GM19035 (cell line): Measurements from ENCODE around the gene PSME3IP1.
"Not testable (repeated sequence)": the region's sequence is repeated elsewhere in the genome, so short reads cannot be mapped to it uniquely, and the experiment has no call there.

Experiments used
- ATAC-seq: cut with Tn5 transposase; IDR thresholded peaks from one replicate; pipeline ENCODE4 v1.9.1; 2021; ENCODE audit not compliant: unreplicated experiment

The PSME3IP1 gene, protein sequence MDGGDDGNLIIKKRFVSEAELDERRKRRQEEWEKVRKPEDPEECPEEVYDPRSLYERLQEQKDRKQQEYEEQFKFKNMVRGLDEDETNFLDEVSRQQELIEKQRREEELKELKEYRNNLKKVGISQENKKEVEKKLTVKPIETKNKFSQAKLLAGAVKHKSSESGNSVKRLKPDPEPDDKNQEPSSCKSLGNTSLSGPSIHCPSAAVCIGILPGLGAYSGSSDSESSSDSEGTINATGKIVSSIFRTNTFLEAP

DNA sequence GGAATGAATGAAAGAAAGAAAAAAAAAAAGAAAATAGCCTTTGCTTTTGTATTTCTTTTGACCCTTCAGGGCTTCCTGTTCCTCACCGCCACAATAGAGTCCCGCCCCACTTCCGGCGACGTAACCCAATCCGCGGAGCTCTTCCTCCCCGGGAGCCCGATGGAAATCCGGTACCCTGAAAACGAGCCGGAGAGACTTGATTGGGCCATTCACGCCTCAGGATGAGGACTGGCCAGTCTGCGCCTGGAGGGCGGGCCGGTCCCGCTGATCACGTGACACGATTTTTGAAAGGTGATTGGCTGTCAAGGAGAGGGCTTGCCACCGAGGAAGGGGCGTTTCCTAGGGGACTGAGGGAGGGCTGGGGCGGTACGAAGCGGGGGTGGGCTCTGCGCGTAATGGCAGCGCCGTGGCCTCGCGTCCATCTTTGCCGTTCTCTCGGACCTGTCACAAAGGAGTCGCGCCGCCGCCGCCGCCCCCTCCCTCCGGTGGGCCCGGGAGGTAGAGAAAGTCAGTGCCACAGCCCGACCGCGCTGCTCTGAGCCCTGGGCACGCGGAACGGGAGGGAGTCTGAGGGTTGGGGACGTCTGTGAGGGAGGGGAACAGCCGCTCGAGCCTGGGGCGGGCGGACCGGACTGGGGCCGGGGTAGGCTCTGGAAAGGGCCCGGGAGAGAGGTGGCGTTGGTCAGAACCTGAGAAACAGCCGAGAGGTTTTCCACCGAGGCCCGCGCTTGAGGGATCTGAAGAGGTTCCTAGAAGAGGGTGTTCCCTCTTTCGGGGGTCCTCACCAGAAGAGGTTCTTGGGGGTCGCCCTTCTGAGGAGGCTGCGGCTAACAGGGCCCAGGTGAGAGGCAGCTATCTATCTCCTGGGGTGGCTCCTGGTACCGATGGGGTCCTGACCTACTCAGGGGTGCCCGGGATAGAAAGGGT, at the start of gene PSME3IP1, which contains the start of gene RSPRY1:
TSS of gene PSME3IP1 (minus strand) at position 95 of the 927 bp plus-strand sequence. CDS start 12,185 bp downstream, outside the sequence.
TSS of gene RSPRY1 (plus strand) at position 385 of the 927 bp plus-strand sequence. CDS start 18,330 bp downstream, outside the sequence.
- peak; percentile 87 for ATAC-seq

DNA sequence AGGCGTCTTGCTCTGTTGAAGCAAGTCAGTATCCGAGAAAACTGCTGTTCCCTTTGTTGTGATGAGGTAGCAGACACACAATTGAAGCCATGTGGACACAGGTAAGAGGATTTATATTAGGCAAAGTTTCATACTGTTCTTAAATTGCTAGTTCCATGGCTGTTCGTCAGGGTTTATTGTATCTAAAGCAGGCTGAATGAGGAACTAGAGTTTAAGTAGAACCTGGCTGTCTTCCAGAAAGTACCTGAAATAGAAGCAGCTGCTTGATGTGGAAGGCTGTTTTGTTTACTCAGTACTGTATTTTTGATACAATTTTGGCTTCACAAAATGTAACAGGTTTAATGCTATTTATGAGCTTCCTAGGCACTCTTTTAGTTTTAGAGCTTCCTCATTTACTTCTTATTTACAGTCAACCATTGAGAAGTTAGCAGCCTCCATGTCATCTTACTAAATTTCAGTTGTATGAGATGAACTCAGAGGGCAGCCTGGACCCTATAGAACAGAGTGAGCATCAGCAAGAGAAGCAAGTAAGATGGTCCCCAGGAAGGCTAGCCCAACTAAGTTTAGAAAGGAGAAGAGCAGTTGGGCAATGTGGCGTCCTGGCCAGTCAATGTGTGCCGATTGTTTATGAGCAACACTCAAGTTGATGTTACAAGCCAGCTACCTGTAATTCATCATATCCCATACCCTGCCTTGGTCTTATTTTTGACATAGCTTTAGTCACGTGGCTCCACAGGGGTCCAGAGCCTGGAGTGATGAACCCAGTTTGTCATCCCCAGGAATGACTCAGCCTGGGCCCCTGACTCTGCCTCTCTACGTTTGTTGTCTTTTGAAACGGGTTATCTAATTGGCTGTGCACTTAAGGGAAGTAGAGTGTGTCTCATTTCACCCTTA, 49.5 kb upstream of the PSME3IP1 start:
- no peak for ATAC-seq

DNA sequence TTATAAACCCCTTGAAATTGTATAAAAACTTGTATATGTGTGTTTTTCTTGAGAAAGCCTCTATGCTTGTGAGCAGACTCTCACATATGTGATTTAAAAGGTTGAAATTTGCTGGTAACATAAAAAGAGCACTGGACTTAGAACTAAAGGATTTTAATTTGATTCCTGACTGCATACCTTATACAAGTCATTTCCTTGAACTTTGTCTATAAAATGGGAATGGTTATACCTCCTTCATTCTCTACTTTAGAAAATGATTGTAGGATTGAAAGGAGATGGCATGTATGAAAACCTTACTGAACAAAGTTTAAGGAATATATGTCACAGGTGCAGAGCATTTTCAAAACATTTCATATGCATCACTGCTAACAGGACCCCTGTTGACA, 48.9 kb upstream of the PSME3IP1 start:
- no peak for ATAC-seq

DNA sequence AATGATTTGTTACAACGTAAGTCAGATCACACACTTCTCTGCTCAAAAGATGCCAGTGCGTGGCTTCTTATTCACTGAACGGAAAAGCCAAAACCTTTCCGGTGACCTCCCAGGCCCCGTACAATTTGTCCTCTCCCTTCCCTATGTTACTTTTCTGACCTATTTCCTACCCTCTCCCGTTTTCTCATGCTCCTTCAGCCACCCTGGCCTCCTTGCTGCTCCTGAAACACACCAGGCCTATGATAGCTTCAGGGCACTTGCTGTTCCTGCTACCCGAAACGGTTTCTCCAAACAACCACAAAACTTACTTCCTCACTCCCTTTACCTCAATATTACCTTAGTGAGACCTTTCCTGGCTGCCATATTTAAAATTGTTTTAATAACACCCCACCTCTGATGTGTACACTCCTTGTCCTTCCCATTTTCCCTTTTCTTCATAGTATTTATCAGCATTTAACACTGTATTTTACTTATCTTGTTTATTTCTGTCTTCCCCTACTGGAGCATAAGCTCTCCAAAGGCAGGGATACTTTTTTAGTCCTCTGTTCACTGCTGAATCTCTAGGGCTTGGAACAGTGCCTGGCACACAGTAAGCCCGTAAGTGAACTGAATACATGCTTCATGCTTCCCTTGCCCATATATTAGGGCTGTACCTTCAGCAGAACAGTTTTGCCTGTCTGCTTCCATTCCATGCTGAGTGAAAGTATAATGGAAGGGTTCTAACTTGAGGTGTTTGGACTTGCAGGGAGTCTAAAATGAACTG, 48.3 kb upstream of the PSME3IP1 start:
- ATAC-seq = no peak

DNA sequence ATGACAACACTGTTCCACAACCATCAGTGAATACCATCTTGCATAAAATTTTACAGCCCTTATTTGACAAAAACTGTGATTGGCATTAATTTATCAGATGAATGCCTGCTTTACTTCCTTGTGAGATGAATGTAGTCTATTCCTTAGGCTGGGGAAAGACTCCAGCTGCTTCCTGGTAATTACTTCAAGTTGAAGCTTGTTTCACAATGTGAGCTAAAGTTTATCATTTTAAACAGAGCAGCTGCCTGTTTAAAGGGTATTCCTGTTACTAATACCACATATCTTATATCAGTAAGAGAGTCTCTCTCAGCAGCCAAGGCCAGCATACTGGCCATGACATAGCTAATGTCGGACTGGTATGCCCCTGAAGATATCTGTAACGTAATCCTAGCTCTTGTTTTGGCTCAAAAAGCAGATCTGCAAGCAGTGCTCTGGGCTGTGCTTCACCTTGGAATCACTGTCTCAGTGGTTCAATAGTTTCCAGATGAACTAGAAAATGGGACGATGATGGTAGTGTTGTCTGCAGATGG, 46.0 kb upstream of the PSME3IP1 start:
- ATAC-seq = no peak

DNA sequence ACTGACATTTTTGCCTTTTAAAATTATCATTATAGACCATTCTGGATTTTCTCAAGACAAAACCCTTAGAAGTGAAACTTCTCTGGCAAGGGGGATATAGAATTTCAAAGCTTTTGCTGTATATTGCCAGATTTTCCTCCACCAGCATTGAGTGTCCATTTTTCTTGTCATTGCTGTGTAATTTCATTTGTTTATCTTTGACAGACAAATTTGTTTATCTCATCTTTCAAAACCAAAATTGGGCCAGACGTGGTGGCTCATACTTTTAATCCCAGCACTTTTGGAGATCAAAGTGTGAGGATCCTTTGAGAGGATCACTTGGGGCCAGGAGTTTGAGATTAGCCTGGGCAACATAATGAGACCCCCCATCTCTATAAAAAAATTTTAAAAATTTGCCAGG, 43.2 kb upstream of the PSME3IP1 start:
- no peak for ATAC-seq

DNA sequence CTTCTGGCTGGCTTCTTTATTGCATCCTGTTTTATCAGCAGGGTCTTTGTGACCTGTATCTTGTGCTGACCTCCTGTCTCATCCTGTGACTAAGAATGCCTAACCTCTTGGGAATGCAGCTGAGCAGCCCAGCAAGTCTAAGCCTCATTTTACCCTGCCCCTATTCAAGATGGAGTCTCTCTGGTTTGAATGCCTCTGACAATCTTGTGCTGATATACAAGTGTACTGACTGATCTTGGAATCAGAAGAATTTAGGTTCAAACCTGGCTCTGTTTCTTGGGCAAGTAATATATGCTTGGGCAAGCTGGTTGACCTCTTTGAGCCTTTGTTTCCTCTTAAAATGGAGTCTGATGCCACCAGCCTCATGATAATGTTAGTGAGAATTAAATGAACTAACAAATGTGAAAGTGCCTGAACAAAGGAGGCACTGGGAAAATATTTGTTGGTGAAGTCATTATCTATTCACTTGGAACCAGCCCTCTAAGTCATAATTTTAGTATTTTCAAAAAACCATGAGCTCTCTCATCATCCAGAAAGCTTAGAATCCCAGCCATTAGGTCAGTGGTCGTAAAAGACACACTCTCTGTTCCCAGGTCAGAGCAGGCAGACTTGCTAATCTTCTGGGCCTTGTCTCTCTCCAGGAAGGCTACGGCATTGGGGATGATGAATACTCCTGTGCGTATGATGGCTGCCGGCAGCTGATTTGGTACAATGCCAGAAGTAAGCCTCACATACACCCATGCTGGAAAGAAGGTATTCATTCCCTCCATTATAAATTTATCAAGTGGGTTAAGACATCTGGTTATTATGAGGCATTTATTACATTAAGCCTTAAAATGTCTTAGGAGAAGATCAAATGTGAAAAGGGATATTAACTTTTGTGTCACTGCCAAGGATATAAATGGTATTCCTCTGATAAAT, 41.1 kb upstream of the PSME3IP1 start:
- no peak for ATAC-seq

DNA sequence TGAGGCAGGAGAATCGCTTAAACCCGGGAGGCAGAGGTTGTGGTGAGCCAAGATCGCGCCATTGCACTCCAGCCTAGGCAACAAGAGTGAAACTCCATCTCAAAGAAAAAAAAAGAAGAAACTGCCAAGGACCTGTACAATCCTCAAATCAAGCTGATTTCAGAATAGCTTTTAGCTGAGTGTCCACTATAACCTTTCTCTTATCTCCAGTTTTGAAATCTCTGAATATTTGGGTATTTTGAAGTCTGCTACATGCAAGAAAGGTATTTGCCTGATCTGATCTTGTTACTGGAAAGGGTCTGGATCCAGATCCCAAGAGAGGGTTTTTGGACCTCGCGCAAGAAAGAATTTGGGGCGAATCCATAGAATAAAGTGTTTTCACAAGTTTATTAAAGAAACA, 40.1 kb upstream of the PSME3IP1 start:
- ATAC-seq = no peak

DNA sequence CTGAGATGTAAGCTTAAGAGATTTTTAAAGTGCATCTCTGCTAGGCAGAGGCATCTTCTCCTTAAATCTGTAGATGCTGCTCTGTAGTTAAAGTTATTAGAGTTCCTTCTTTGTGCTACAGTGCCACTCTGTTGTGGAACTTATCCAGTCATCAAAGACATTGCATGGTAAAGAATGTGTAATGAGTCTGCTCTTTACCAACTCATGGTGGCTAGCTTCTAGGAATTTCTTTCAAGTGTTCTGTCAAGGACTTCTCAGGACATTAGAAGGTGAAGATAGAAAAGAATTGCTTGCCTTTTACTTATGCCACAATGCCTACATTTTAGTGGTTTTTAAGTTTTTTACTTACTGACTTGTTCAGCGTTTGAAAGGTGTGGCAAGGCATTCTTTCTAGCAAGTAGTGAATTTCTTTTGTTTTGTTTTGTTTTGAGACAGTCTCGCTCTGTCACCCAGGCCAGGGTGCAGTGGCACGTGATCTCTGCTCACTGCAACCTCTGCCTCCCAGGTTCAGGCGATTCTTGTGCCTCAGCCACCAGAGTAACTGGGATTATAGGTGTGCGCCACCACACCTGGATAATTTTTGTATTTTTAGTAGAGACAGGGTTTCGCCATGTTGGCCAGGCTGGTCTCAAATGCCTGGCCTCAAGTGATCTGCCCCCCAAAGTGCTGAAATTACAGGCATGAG, 39.0 kb upstream of the PSME3IP1 start:
- ATAC-seq = no peak

DNA sequence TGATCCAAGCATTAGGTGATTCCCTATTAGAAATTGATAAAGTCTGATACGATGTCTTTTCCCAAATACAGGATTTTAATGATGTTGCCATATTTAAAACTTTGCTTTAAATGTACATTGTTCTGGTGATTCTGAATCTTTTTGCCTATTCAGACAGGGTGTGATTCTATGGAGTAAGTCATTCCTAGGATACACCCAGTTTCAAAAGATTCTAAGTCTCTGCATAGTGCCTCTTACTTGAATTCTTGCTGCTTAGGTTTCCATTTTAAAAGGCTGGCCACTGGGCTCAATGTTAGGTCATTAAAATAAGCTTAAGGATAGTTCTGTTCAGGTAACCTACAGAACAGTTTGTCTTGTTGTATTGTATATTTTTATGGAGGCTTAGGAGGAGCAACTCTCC, 37.2 kb upstream of the PSME3IP1 start:
- ATAC-seq = no peak

DNA sequence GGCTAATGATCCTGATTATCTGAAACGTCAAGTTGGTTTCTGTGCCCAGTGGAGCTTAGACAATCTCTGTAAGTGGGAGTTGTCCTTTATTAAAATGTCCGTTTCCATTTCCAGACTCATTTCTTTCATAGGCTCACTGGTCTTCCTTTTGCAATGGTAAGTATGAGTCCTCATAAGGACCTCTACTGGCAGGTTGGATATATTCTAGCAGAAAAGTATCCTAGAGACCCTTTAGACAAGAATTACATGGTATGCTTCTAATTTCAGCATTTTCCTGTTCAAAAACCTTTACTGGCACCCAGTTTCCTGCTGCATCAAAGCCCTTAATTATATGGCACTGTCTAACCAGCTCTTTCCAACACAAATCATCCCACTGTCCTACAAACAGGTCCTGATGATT, 31.1 kb upstream of the PSME3IP1 start:
- ATAC-seq = no peak

DNA sequence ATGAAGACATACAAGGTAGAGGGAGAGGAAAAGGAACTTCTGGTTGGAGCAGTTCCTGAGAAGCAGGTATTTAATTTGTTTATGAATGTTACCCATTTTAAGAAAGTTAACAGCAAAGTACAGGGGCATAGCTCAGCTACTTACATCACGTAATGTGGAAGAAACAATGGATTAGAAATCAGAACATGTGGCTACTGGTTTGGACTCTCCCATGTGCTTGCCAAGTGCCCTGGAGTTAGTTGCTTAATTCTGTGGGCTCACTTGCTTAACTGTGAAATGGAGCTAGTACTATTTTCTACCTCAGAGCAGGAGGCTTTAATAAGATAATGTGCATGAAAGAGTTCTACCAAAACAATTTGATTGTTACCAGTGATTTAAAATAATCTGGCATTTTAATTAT, 27.6 kb upstream of the PSME3IP1 start:
- ATAC-seq = no peak

DNA sequence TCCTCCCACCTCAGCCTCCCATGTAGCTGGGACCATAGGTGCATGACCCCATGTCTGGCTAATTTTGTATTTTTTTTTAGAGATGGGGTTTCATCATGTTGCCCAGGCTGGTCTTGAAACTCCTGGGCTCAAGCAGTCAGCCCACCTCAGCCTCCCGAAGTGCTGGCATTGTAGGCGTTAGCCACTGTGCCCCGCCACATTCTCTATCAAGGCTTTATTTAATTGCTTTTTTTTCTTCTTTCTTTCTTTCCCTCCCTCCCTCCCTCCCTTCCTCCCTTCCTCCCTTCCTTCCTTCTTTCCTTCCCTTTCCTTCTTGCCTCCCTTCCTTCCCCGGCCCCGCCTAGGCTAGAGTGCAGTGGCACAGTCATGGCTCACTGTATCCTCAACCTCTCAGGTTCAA, 23.9 kb upstream of the PSME3IP1 start:
- ATAC-seq = no peak

DNA sequence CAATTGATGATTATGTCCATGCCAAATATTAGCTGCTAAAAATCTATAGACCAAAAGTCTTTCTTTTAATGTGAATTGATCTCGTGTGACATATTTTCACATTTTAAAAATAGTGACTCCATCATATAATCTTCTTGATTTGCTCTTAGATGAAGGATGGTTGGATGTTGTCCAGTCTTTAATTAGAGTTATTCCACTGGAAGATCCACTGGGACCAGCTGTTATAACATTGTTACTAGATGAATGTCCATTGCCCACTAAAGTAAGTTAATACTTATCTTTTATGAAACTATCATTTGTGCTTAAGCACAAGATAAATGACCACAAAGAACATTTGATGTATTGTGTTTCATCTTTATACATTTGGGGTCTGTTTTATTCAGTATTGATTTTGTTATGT, 23.1 kb upstream of the PSME3IP1 start:
- no peak for ATAC-seq

DNA sequence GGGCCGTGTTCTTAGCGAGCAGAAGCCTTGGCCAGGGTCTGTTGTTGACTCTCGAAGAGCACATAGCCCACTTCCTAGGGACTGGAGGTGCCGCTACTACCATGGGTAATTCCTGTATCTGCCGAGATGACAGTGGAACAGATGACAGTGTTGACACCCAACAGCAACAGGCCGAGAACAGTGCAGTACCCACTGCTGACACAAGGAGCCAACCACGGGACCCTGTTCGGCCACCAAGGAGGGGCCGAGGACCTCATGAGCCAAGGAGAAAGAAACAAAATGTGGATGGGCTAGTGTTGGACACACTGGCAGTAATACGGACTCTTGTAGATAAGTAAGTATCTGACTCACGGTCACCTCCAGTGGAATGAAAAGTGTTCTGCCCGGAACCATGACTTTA, 18.8 kb upstream of the PSME3IP1 start:
- no peak for ATAC-seq

DNA sequence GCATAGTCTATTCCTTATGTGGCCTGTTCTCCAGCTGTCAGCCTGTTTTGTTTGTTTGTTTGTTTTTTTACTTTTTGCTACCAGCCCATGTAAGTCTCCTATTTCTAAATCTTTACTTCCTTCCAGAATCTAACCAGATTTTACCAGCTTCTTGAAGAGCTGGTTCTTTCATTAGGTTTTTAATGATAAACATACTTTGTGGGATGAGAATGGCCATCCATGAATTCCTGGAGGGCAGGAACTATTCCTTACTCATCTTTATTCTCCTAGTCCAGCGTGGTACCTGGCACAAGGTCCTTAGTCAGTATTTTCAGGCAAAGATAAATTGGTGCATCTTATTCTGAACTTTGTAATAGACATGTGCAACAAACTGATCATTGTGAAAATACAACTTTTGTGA, 17.6 kb upstream of the PSME3IP1 start:
- no peak for ATAC-seq

DNA sequence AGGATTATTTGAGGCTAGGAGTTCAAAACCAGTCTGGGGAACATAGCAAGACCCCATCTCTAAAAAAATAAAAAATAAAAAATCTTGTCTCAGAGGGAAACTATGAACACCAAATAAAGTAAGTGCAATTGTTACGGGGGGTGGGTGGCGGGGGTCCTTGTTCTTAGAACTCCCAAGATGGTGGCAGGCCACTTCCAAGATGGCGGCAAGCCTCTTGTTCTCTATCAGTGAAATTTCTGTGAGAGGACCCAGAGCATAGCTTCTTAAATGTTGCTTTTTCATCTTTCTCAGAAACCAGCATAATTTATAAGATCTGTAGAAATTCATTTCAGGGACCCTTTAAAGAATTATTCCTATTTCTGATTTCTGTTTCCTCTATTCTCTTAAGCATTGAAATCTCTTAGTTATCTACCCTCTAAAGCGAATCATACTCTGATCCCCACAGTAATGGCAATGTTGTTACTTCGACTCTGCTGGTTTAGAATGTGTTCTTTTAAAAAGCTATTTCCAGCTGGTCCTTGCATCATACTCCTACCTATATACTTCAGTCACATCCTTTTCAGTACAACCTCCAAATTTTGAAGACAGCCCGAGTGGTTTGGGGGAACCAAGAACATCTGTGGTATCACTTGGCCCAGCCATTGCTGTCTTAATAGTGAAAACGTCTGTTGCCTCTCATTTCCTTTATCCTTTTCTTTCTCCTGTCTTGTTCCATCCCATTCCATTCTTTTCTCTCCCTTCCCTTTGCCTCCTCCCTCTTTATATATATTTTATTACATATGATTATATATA, 16.5 kb upstream of the PSME3IP1 start:
- no peak for ATAC-seq

DNA sequence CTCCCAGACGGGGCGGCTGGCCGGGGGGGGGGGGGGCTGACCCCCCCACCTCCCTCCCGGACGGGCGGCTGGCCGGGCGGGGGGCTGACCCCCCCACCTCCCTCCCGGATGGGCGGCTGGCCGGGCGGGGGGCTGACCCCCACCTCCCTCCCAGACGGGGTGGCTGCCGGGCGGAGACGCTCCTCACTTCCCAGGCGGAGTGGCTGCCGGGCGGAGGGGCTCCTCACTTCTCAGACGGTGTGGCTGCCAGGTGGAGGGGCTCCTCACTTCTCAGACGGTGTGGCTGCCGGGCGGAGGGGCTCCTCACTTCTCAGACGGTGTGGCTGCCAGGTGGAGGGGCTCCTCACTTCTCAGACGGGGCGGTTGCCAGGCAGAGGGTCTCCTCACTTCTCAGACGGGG, 15.1 kb upstream of the PSME3IP1 start:
- ATAC-seq = not testable (repeated sequence)
